Tibial nerve (tissue), 4 donors: ENCODE measurements around the gene HOXA2. TPM values are rescaled to one million over a fixed set of nuclear protein-coding genes. Genes with fewer than 3 reads are reported as not detected.

Experiments used
- DNase-seq, 2 donors: peaks; one replicate each; pipeline ENCODE4 v3.0.0-alpha.2; 2019; ENCODE audit warnings: low spot score in 2 of 2
- H3K27ac ChIP-seq, 4 donors: fragments of 200-600 bp; sonication (generic) in 3 of 4; one replicate each; pipeline ENCODE4 v1.5.1; 2017 to 2019; ENCODE audit warnings: mild to moderate bottlenecking in 1 of 4
- H3K27me3 ChIP-seq, 2 donors: fragments of 200-600 bp; sonication (generic) in 1 of 2; one replicate each; pipeline versions ENCODE4 v1.5.1 to v1.6.0; 2017 to 2019
- H3K36me3 ChIP-seq, 3 donors: fragments of 200-600 bp; sonication (generic); one replicate each; pipeline ENCODE4 v1.5.1; 2018 to 2019
- H3K4me1 ChIP-seq, 4 donors: fragments of 200-600 bp; sonication (generic) in 3 of 4; one replicate each; pipeline ENCODE4 v1.5.1; 2017 to 2019
- H3K4me3 ChIP-seq, 4 donors: fragments of 200-600 bp; sonication (generic) in 3 of 4; one replicate each; pipeline ENCODE4 v1.5.1; 2017 to 2019; ENCODE audit warnings: mild to moderate bottlenecking in 1 of 4, moderate library complexity in 1 of 4
- H3K9me3 ChIP-seq, 4 donors: fragments of 200-600 bp; sonication (generic) in 3 of 4; one replicate each; pipeline ENCODE4 v1.5.1; 2017 to 2019
- EP300 ChIP-seq, 2 donors: sonication (generic); formaldehyde crosslinking; IDR thresholded peaks; one replicate each; pipeline ENCODE4 v1.6.1; 2017; ENCODE audit warnings: antibody characterized with exemption in 2 of 2, mild to moderate bottlenecking in 1 of 2
- POLR2A ChIP-seq, 2 donors: fragments of 450-650 bp; IDR thresholded peaks; one replicate each; pipeline ENCODE4 v1.6.1; 2017; ENCODE audit warnings: antibody characterized with exemption in 2 of 2, mild to moderate bottlenecking in 2 of 2, moderate library complexity in 2 of 2
- WGBS, 2 donors: methylation state at CpG; one replicate each; pipeline ENCODE4 v1.1.5; 2018; 5-methylcytosine and 5-hydroxymethylcytosine counted together
- total RNA-seq, 4 donors: library from RNA; depleted of rRNA; stranded (reverse); fragments of >200 nt; gene quantifications; one replicate each; pipeline ENCODE4 v1.1.0, GENCODE V29; 2016
- TF ChIP-seq, protein P1 (sequence below), 5 experiments: fragments of 200-600 bp in 3 of 5; fragments of 450-650 bp in 2 of 5; sonication (generic) in 3 of 5; IDR thresholded peaks; one replicate each; pipeline ENCODE4 v1.5.1; 2016 to 2019; ENCODE audit warnings: antibody characterized with exemption in 5 of 5, mild to moderate bottlenecking in 3 of 5, moderate library complexity in 2 of 5

HOXA2 gene
- total RNA-seq, 4 donors from 2014 or later, result 2.5 to 5.9 (median 5.2) TPM

GRCh38 chr7:27128776-27129728 lies 26.6 kb upstream of the HOXA2 start:
- peak overlapping the region in 2 of 4 donors; percentile 73 to 90 for H3K27ac ChIP-seq
- no peak for DNase-seq
- H3K9me3 ChIP-seq, result no peaks in the 10 kb centered on the region
- TF ChIP-seq EP300 (IDR thresholded peaks at IDR 0.05) (no peak), POLR2A (IDR thresholded peaks at IDR 0.05) (no peak)
- TF ChIP-seq, protein P1, sequence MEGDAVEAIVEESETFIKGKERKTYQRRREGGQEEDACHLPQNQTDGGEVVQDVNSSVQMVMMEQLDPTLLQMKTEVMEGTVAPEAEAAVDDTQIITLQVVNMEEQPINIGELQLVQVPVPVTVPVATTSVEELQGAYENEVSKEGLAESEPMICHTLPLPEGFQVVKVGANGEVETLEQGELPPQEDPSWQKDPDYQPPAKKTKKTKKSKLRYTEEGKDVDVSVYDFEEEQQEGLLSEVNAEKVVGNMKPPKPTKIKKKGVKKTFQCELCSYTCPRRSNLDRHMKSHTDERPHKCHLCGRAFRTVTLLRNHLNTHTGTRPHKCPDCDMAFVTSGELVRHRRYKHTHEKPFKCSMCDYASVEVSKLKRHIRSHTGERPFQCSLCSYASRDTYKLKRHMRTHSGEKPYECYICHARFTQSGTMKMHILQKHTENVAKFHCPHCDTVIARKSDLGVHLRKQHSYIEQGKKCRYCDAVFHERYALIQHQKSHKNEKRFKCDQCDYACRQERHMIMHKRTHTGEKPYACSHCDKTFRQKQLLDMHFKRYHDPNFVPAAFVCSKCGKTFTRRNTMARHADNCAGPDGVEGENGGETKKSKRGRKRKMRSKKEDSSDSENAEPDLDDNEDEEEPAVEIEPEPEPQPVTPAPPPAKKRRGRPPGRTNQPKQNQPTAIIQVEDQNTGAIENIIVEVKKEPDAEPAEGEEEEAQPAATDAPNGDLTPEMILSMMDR (IDR thresholded peaks at IDR 0.05), result no peak
- H3K27me3 ChIP-seq, result peaks cover 0 to 51% of the 10 kb centered on the region in 2 donors
- peak overlapping the region in 2 of 4 donors; percentile 34 to 74 for H3K4me3 ChIP-seq
- 78 to 79% methylated on average over 28 of the region's 28 CpGs for WGBS, 2 donors
- H3K36me3 ChIP-seq, result peaks cover 0 to 6% (median 0%) of the 10 kb centered on the region in 3 donors
- peaks cover 0 to 77% (median 2%) of the 10 kb centered on the region in 4 donors for H3K4me1 ChIP-seq

DNA sequence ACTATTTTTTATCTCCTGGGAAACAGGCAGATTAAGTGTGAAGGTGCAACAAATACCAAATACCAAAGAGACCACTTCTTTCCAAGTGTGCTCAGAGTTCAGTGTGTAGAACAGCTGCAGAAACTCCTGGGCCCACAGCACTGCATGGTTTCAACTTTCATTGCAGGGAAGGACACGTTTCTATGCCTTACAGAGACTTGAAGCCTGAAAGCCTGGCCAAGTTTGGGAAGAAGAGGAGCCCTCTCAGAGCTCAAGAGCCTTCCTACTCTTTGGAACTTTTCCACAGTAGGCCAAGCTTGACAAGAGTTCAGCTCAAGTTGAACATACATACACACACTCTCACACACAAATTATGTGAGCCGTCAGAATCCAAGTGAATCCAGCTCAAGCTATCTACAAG lies 25.6 kb upstream of the HOXA2 start:
- Histone ChIP-seq H3K9me3 (no peaks in the 10 kb centered on the region), H3K36me3 (peaks cover 0 to 9% (median 0%) of the 10 kb centered on the region in 3 donors), H3K27ac (no peak overlapping the region), H3K4me1 (peaks cover 0 to 77% (median 0%) of the 10 kb centered on the region in 4 donors), H3K4me3 (no peak overlapping the region), H3K27me3 (peaks cover 0 to 56% of the 10 kb centered on the region in 2 donors)
- 57 to 64% methylated on average over 2 of the region's 2 CpGs for WGBS, 2 donors
- no peak for DNase-seq
- TF ChIP-seq POLR2A (IDR thresholded peaks at IDR 0.05) (no peak), EP300 (IDR thresholded peaks at IDR 0.05) (no peak)
- TF ChIP-seq, protein P1 (IDR thresholded peaks at IDR 0.05), result no peak

- Histone ChIP-seq H3K36me3 (peaks cover 0 to 18% (median 0%) of the 10 kb centered on the region in 3 donors), H3K27me3 (peaks cover 0 to 48% of the 10 kb centered on the region in 2 donors), H3K27ac (no peak overlapping the region), H3K4me1 (peaks cover 0 to 77% (median 0%) of the 10 kb centered on the region in 4 donors), H3K4me3 (no peak overlapping the region), H3K9me3 (no peaks in the 10 kb centered on the region)
- DNase-seq, result no peak
- no peak for TF ChIP-seq POLR2A (IDR thresholded peaks at IDR 0.05)
- TF ChIP-seq, protein P1 (IDR thresholded peaks at IDR 0.05), result no peak
- no peak for TF ChIP-seq EP300 (IDR thresholded peaks at IDR 0.05)
- WGBS, 2 donors, result 63 to 68% methylated on average over 3 of the region's 3 CpGs
These were observed 24.3 kb upstream of the HOXA2 start for GRCh38 chr7:27126596-27127327.

DNA sequence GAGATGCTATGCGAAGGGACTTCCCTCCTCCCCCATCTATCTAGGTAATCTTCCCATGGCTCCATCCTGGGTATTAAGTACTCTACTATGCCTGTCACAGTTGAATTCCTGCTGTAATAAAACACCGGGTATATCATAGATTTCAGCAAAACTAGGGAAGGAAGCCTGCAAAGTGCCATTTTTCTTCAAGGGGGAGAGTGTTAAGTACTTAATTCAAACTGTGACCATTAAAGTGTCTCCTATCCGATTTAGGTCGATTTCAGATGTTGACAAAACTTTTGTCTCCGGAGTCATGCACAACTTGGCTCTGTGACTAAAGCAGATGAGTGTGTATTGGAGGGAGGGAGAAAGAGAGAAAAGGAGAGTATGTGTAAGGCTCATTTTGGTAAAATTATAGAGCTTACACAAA lies 23.5 kb upstream of the HOXA2 start:
- WGBS, 2 donors, result 57 to 64% methylated on average over 5 of the region's 5 CpGs
- H3K27ac ChIP-seq, result no peak overlapping the region
- TF ChIP-seq, protein P1 (IDR thresholded peaks at IDR 0.05), result no peak
- TF ChIP-seq POLR2A (IDR thresholded peaks at IDR 0.05), result no peak
- no peak for TF ChIP-seq EP300 (IDR thresholded peaks at IDR 0.05)

More for the DNA sequence above, 23.5 kb upstream of the HOXA2 start:
- H3K27me3 ChIP-seq, result peaks cover 0 to 41% of the 10 kb centered on the region in 2 donors
- DNase-seq, result no peak
- H3K4me3 ChIP-seq, result no peak overlapping the region
- H3K4me1 ChIP-seq, result peaks cover 0 to 70% (median 0%) of the 10 kb centered on the region in 4 donors
- no peaks in the 10 kb centered on the region for H3K9me3 ChIP-seq
- H3K36me3 ChIP-seq, result peaks cover 0 to 18% (median 0%) of the 10 kb centered on the region in 3 donors
